ENCODE results near the gene ANXA4. TPM values are rescaled to one million over a fixed set of nuclear protein-coding genes. Genes with fewer than 3 reads are reported as not detected.

Gene ANXA4
- total and polyA plus RNA-seq, 2 of the 13 experiments (the other 11 are each of a cell fraction or from before 2014, with no cell fraction given), result 155 to 168 TPM

GRCh38 chr2:69764286-69765095 lies 22.6 kb downstream of the ANXA4 start (continued):
- TF ChIP-seq PRDM4 (CRISPR knock-in tag; IDR thresholded peaks at IDR 0.05; ENCODE audit: borderline replicate concordance) (no peak), MAX (IDR thresholded peaks at IDR 0.05) (peak; percentile 87), NCOR1 (IDR thresholded peaks at IDR 0.05; ENCODE audit: borderline replicate concordance, low read length) (0 out of 2 replicates have a peak, but pooled peaks have one; percentile 44), ZNF670 (CRISPR knock-in tag; IDR thresholded peaks at IDR 0.05; ENCODE audit: borderline replicate concordance) (0 out of 2 replicates have a peak, but pooled peaks have one; percentile 24), RFX1 (IDR thresholded peaks at IDR 0.05) (peak; percentile 32; the same call in 1 of the 2 replicates), BCL6 (CRISPR knock-in tag; IDR thresholded peaks at IDR 0.05) (0 out of 2 replicates have a peak, but pooled peaks have one; percentile 17), SOX13 (IDR thresholded peaks at IDR 0.05) (no peak), SOX13 (CRISPR knock-in tag; conservative IDR thresholded peaks at IDR 0.05 in 1 of 2, IDR thresholded peaks at IDR 0.05 in 1 of 2) (peak in 1 of 2 experiments; percentile 7; a peak in 1 of 4 replicates), ZBTB25 (CRISPR knock-in tag; IDR thresholded peaks at IDR 0.05) (0 out of 2 replicates have a peak, but pooled peaks have one; percentile 14), NR2F6 (IDR thresholded peaks at IDR 0.05) (no peak), NR2F6 (CRISPR knock-in tag; IDR thresholded peaks at IDR 0.05) (peak; percentile 29; the same call in 1 of the 2 replicates), HMGXB3 (CRISPR knock-in tag; IDR thresholded peaks at IDR 0.05; ENCODE audit: borderline replicate concordance) (no peak), ZNF678 (CRISPR knock-in tag; IDR thresholded peaks at IDR 0.05) (no peak), SRSF9 (IDR thresholded peaks at IDR 0.05; ENCODE audit: borderline replicate concordance, insufficient read depth, low read depth, low read length, poor library complexity, severe bottlenecking) (no peak), ZSCAN5A (CRISPR knock-in tag; IDR thresholded peaks at IDR 0.05; ENCODE audit: borderline replicate concordance) (peak; percentile 49; the same call in 1 of the 2 replicates), ZKSCAN8 (CRISPR knock-in tag; IDR thresholded peaks at IDR 0.05; ENCODE audit: borderline replicate concordance) (peak; percentile 36; the same call in 1 of the 2 replicates), ZNF672 (CRISPR knock-in tag; IDR thresholded peaks at IDR 0.05) (no peak), KDM6A (CRISPR knock-in tag; IDR thresholded peaks at IDR 0.05; ENCODE audit: low read depth) (peak; percentile 21; the same call in 1 of the 2 replicates), ZNF20 (CRISPR knock-in tag; IDR thresholded peaks at IDR 0.05) (no peak)

Measured in HepG2 (cell line).